ENCODE measurements around the gene AKIRIN2. TPM values are rescaled to one million over a fixed set of nuclear protein-coding genes. Genes with fewer than 3 reads are reported as not detected.

Gene AKIRIN2
- total RNA-seq, 2 experiments from 2014 or later: 41.4 to 46.3 TPM

Other genes with a start within 250 kb of the AKIRIN2 start
- gene SLC35A1, start 229.3 kb downstream of the AKIRIN2 start, total RNA-seq: 1 to 10 TPM; 6.5 to 9.9 TPM
- gene RARS2, start 112.2 kb downstream of the AKIRIN2 start, total RNA-seq: 10 to 100 TPM; 20.8 to 24.7 TPM
- 10 to 100 TPM; 38.8 to 42.6 TPM for gene ORC3, start 112.1 kb downstream of the AKIRIN2 start, total RNA-seq